AG04449 (cell line): ENCODE data around the gene MEG3.

Experiments used
- CTCF ChIA-PET: fragments of 350-600 bp; formaldehyde crosslinking; extraction: SDS; loops from one replicate; lab custom pipeline; 2021; ENCODE audit warnings: antibody characterized with exemption; lab: Yijun Ruan, JAX
- POLR2A ChIA-PET: fragments of 400-600, 350-600 bp; formaldehyde crosslinking; extraction: SDS; loops from one replicate; lab custom pipeline; 2020; ENCODE audit warnings: antibody characterized with exemption, inconsistent platforms; lab: Yijun Ruan, JAX
- DNase-seq: peaks from one replicate; pipeline ENCODE4 v3.0.0-alpha.2; 2010; ENCODE audit warnings: low read depth, low spot score
- H3K4me3 ChIP-seq: 2 replicates; pipeline ENCODE4 v1.5.1; 2011; ENCODE audit warnings: low read depth, mild to moderate bottlenecking, control low read depth, low read length
- CTCF ChIP-seq: IDR thresholded peaks from one replicate; pipeline ENCODE4 v1.5.1; 2011; ENCODE audit warnings: mild to moderate bottlenecking, moderate library complexity, low read length, control low read depth, inconsistent platforms; ENCODE audit not compliant: insufficient read depth; ENCODE audit errors: missing control alignments

The MEG3 gene

GRCh38 chr14:100875126-100875525 lies 49.2 kb downstream of the MEG3 start:
- no peak for DNase-seq

GRCh38 chr14:100875861-100876590 lies 50.1 kb downstream of the MEG3 start:
- H3K4me3 ChIP-seq, result no peak overlapping the region
- ChIA-PET CTCF (no interaction called here), POLR2A (no interaction called here)
- TF ChIP-seq CTCF, result no peak
- no peak for DNase-seq

More at GRCh38 chr14:100875126-100875525, 49.2 kb downstream of the MEG3 start:
- CTCF ChIA-PET, result no interaction called here
- no peak for TF ChIP-seq CTCF
- POLR2A ChIA-PET, result no interaction called here
- no peak overlapping the region for H3K4me3 ChIP-seq

GRCh38 chr14:100878271-100879146 lies 52.6 kb downstream of the MEG3 start:
- no peak for TF ChIP-seq CTCF
- ChIA-PET POLR2A (no interaction called here), CTCF (no interaction called here)
- no peak for DNase-seq
- H3K4me3 ChIP-seq, result no peak overlapping the region

GRCh38 chr14:100879194-100879593 lies 53.3 kb downstream of the MEG3 start:
- DNase-seq, result no peak
- ChIA-PET CTCF (no interaction called here), POLR2A (no interaction called here)
- no peak for TF ChIP-seq CTCF
- H3K4me3 ChIP-seq, result no peak overlapping the region

- CTCF ChIA-PET, result no interaction called here
- DNase-seq, result no peak
- POLR2A ChIA-PET, result no interaction called here
- no peak for TF ChIP-seq CTCF
- H3K4me3 ChIP-seq, result no peak overlapping the region
Measured at GRCh38 chr14:100879782-100880181, 53.9 kb downstream of the MEG3 start.
